Measurements from ENCODE around the gene LRP1B.

Gene LRP1B

DNA sequence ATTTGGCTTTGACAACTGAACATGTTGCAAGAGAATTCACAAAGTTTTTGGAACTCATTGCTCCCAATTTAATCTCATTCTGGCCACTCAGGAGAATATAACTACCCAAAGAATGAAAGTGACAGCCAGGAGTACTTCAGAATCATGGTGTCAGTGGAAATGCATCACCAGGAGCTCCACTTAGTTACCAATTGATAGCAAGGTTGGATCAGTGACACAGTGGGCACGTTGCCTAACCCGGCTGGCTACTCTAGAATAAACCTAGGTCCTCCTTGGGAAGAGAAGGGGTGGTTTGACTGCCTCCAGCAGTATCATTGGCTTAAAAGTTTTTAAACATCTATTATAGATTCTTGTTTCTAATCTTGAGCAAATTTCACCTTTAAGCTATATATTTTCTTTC, 40.0 kb upstream of the LRP1B start:
- Histone ChIP-seq H2BK120ac (ENCODE audit: low read depth, low read length) (no peak overlapping the region), H2BK5ac (ENCODE audit: low read length) (no peak overlapping the region), H2AK5ac (ENCODE audit: low read length) (no peak overlapping the region), H2BK15ac (replicated peaks; ENCODE audit: low read depth) (no peak overlapping the region), H3K79me1 (ENCODE audit: low read length) (no peaks in the 10 kb centered on the region), H3K27me3 (ENCODE audit: insufficient read depth, low read length, poor library complexity) (no peaks in the 10 kb centered on the region), H4K5ac (ENCODE audit: low read length) (no peak overlapping the region), H3K4me1 (ENCODE audit: control insufficient read depth, low read depth, low read length) (no peaks in the 10 kb centered on the region), H3K4me2 (ENCODE audit: low read length) (no peak overlapping the region), H3K79me2 (ENCODE audit: control insufficient read depth, insufficient read depth, low read length) (no peaks in the 10 kb centered on the region), H3K23ac (ENCODE audit: low read length) (no peak overlapping the region), H3K36me3 (ENCODE audit: control insufficient read depth, insufficient read depth, low read length) (no peaks in the 10 kb centered on the region), H4K8ac (ENCODE audit: low read depth, low read length) (no peak overlapping the region), H3K56ac (ENCODE audit: low read length) (no peak overlapping the region), H3K4me3 (ENCODE audit: low read length) (no peak overlapping the region), H3K9ac (ENCODE audit: low read length) (no peak overlapping the region), H3K27ac (ENCODE audit: low read depth, low read length) (no peak overlapping the region), H3K18ac (ENCODE audit: low read length) (no peak overlapping the region), H3K4ac (ENCODE audit: low read depth, low read length) (no peak overlapping the region)
- no CpG with 5 or more reads among the region's 2 CpGs for WGBS (ENCODE audit: extremely low coverage, insufficient coverage, low lambda C conversion rate)
- no peak for DNase-seq

DNA sequence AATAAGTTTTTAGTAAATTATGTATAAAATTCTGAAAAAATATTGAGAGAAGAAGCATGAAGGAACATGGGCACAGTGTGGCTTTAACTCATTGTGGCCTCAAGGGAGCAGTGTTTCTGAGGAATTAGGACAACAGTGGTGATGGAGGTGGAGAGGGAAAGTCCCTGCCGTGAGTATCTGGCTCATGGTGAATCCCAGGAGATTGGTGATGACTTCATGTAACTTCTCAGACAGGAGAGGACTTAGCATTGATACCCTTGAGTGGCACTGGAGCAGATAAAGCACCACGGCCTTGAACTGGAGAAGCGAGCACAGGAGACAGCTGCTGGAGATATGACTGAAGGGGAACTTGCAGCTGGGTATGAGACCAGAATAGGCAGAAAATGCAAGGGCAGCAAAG, 35.0 kb upstream of the LRP1B start:
- Histone ChIP-seq H2BK5ac (ENCODE audit: low read length) (no peak overlapping the region), H3K79me1 (ENCODE audit: low read length) (no peaks in the 10 kb centered on the region), H3K79me2 (ENCODE audit: control insufficient read depth, insufficient read depth, low read length) (no peaks in the 10 kb centered on the region), H3K9ac (ENCODE audit: low read length) (no peak overlapping the region), H4K8ac (ENCODE audit: low read depth, low read length) (no peak overlapping the region), H3K27ac (ENCODE audit: low read depth, low read length) (no peak overlapping the region), H2BK15ac (replicated peaks; ENCODE audit: low read depth) (no peak overlapping the region), H3K36me3 (ENCODE audit: control insufficient read depth, insufficient read depth, low read length) (no peaks in the 10 kb centered on the region), H2BK120ac (ENCODE audit: low read depth, low read length) (no peak overlapping the region), H3K18ac (ENCODE audit: low read length) (no peak overlapping the region), H3K4me1 (ENCODE audit: control insufficient read depth, low read depth, low read length) (no peaks in the 10 kb centered on the region), H3K4ac (ENCODE audit: low read depth, low read length) (no peak overlapping the region), H3K27me3 (ENCODE audit: insufficient read depth, low read length, poor library complexity) (no peaks in the 10 kb centered on the region), H4K5ac (ENCODE audit: low read length) (no peak overlapping the region), H2AK5ac (ENCODE audit: low read length) (no peak overlapping the region), H3K23ac (ENCODE audit: low read length) (no peak overlapping the region), H3K4me2 (ENCODE audit: low read length) (no peak overlapping the region), H3K4me3 (ENCODE audit: low read length) (no peak overlapping the region), H3K56ac (ENCODE audit: low read length) (no peak overlapping the region)
- no CpG with 5 or more reads among the region's 3 CpGs for WGBS (ENCODE audit: extremely low coverage, insufficient coverage, low lambda C conversion rate)
- peak; percentile 87 for DNase-seq

DNA sequence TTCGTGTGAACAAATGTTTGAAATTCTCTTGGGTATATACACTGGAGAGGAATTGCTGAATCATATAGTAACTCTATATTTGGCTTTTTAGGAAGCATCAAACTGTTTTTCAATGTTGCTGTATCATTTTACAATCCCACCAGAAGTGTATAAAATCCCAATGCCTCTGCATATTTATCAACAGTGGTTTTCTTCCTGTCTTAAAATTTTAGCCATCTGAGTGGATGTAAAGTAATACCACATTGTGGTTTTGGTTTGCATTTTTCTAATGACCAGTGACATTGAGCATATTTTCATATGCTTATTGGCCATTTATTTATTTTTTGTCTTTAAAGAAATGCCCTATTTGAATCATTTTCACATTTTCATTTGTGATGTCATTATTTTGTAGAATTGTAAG, 22.8 kb upstream of the LRP1B start:
- DNase-seq: no peak
- Histone ChIP-seq H3K27ac (ENCODE audit: low read depth, low read length) (no peak overlapping the region), H3K23ac (ENCODE audit: low read length) (no peak overlapping the region), H3K18ac (ENCODE audit: low read length) (no peak overlapping the region), H2AK5ac (ENCODE audit: low read length) (no peak overlapping the region), H3K79me2 (ENCODE audit: control insufficient read depth, insufficient read depth, low read length) (no peaks in the 10 kb centered on the region), H3K4ac (ENCODE audit: low read depth, low read length) (no peak overlapping the region), H2BK15ac (replicated peaks; ENCODE audit: low read depth) (no peak overlapping the region), H3K27me3 (ENCODE audit: insufficient read depth, low read length, poor library complexity) (no peaks in the 10 kb centered on the region), H3K4me2 (ENCODE audit: low read length) (no peak overlapping the region), H2BK120ac (ENCODE audit: low read depth, low read length) (no peak overlapping the region), H3K4me1 (ENCODE audit: control insufficient read depth, low read depth, low read length) (no peaks in the 10 kb centered on the region), H3K4me3 (ENCODE audit: low read length) (no peak overlapping the region), H3K36me3 (ENCODE audit: control insufficient read depth, insufficient read depth, low read length) (no peaks in the 10 kb centered on the region), H4K8ac (ENCODE audit: low read depth, low read length) (no peak overlapping the region), H3K56ac (ENCODE audit: low read length) (no peak overlapping the region), H3K9ac (ENCODE audit: low read length) (no peak overlapping the region), H3K79me1 (ENCODE audit: low read length) (no peaks in the 10 kb centered on the region), H4K5ac (ENCODE audit: low read length) (no peak overlapping the region), H2BK5ac (ENCODE audit: low read length) (no peak overlapping the region)
- no CpG with 5 or more reads among the region's 1 CpG for WGBS (ENCODE audit: extremely low coverage, insufficient coverage, low lambda C conversion rate)

DNA sequence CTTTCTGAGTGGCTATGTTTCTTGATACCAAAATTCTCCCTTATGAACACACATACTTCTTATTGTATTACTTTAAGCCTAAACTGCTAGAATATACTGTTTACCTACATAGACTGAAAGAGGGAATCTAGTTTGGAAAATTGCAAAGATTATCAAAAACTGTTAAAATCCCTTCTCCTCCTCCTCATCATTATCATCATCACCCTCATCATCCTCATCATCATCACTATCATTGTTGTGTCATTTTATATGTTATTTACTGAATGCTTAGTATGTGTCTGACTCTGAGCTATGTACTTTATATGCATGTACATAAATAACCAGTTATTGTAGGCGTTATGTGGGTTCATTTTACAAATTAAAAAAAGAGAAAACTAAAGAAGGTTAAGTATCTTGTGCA, 19.6 kb upstream of the LRP1B start:
- Histone ChIP-seq H3K79me2 (ENCODE audit: control insufficient read depth, insufficient read depth, low read length) (no peaks in the 10 kb centered on the region), H3K4me2 (ENCODE audit: low read length) (no peak overlapping the region), H2BK120ac (ENCODE audit: low read depth, low read length) (no peak overlapping the region), H3K4me1 (ENCODE audit: control insufficient read depth, low read depth, low read length) (no peaks in the 10 kb centered on the region), H4K8ac (ENCODE audit: low read depth, low read length) (no peak overlapping the region), H3K27ac (ENCODE audit: low read depth, low read length) (no peak overlapping the region), H3K18ac (ENCODE audit: low read length) (no peak overlapping the region), H3K23ac (ENCODE audit: low read length) (no peak overlapping the region), H2BK5ac (ENCODE audit: low read length) (no peak overlapping the region), H3K27me3 (ENCODE audit: insufficient read depth, low read length, poor library complexity) (no peaks in the 10 kb centered on the region), H3K4ac (ENCODE audit: low read depth, low read length) (no peak overlapping the region), H2AK5ac (ENCODE audit: low read length) (no peak overlapping the region), H3K56ac (ENCODE audit: low read length) (no peak overlapping the region), H3K79me1 (ENCODE audit: low read length) (no peaks in the 10 kb centered on the region), H4K5ac (ENCODE audit: low read length) (no peak overlapping the region), H3K4me3 (ENCODE audit: low read length) (no peak overlapping the region), H2BK15ac (replicated peaks; ENCODE audit: low read depth) (no peak overlapping the region), H3K9ac (ENCODE audit: low read length) (no peak overlapping the region), H3K36me3 (ENCODE audit: control insufficient read depth, insufficient read depth, low read length) (no peaks in the 10 kb centered on the region)
- no CpG with 5 or more reads among the region's 1 CpG for WGBS (ENCODE audit: extremely low coverage, insufficient coverage, low lambda C conversion rate)
- no peak for DNase-seq

DNA sequence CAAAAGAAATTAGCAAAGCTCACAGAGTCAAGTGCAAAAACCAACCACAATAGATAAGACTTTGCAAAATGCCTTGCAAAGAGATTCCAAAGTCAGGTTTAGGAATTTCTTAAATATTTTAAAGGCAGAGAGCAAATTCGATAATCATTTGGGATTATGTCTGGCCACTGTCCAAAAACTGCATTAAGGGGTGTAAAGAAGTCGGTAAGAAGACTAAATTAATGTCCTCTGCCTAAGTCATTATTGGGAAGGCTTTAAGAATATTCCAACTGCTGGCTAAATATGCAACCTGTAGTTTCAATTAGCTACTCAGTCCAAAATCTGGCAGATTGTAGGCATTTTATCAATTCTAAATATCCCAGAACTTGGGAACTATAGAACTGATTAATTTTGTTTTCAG, 13.7 kb upstream of the LRP1B start:
- no peak overlapping the region for H2BK5ac ChIP-seq (ENCODE audit: low read length)
- no peaks in the 10 kb centered on the region for H3K36me3 ChIP-seq (ENCODE audit: control insufficient read depth, insufficient read depth, low read length)
- H2BK15ac ChIP-seq (replicated peaks; ENCODE audit: low read depth): no peak overlapping the region
- no peak overlapping the region for H3K9ac ChIP-seq (ENCODE audit: low read length)
- no peak overlapping the region for H2AK5ac ChIP-seq (ENCODE audit: low read length)
- H2BK120ac ChIP-seq (ENCODE audit: low read depth, low read length): no peak overlapping the region
- H3K27ac ChIP-seq (ENCODE audit: low read depth, low read length): no peak overlapping the region
- no peak overlapping the region for H3K4me2 ChIP-seq (ENCODE audit: low read length)
- DNase-seq: no peak
- no peaks in the 10 kb centered on the region for H3K79me2 ChIP-seq (ENCODE audit: control insufficient read depth, insufficient read depth, low read length)
- no peak overlapping the region for H3K4me3 ChIP-seq (ENCODE audit: low read length)
- no peaks in the 10 kb centered on the region for H3K27me3 ChIP-seq (ENCODE audit: insufficient read depth, low read length, poor library complexity)
- H3K4ac ChIP-seq (ENCODE audit: low read depth, low read length): no peak overlapping the region
- H3K79me1 ChIP-seq (ENCODE audit: low read length): no peaks in the 10 kb centered on the region
- H4K8ac ChIP-seq (ENCODE audit: low read depth, low read length): no peak overlapping the region
- no peak overlapping the region for H3K56ac ChIP-seq (ENCODE audit: low read length)
- no peak overlapping the region for H4K5ac ChIP-seq (ENCODE audit: low read length)
- H3K23ac ChIP-seq (ENCODE audit: low read length): no peak overlapping the region
- H3K4me1 ChIP-seq (ENCODE audit: control insufficient read depth, low read depth, low read length): no peaks in the 10 kb centered on the region
- H3K18ac ChIP-seq (ENCODE audit: low read length): no peak overlapping the region
- WGBS (ENCODE audit: extremely low coverage, insufficient coverage, low lambda C conversion rate): no CpG with 5 or more reads among the region's 2 CpGs

DNA sequence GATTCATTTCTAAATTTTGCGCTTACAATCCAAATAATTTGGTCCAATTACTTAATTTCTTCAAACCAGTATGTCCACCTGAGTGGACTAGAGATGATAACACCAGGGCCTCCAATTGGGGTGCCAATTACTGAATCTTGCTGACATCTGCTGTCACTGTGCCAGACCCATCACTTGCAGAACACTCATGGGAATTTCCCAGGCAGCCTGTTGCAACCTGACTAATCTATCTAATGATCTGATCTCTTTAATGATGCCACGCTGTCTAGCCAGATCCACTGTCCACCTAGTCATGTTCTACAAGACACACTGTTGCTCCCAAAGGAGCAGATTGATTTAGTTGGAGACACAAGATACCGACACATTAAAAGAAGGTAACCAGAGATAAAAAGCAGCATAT, 11.8 kb upstream of the LRP1B start:
- Histone ChIP-seq H2BK15ac (replicated peaks; ENCODE audit: low read depth) (no peak overlapping the region), H4K5ac (ENCODE audit: low read length) (no peak overlapping the region), H3K4me3 (ENCODE audit: low read length) (no peak overlapping the region), H3K36me3 (ENCODE audit: control insufficient read depth, insufficient read depth, low read length) (no peaks in the 10 kb centered on the region), H3K79me1 (ENCODE audit: low read length) (no peaks in the 10 kb centered on the region), H3K9ac (ENCODE audit: low read length) (no peak overlapping the region), H3K4ac (ENCODE audit: low read depth, low read length) (no peak overlapping the region), H3K79me2 (ENCODE audit: control insufficient read depth, insufficient read depth, low read length) (no peaks in the 10 kb centered on the region), H3K4me2 (ENCODE audit: low read length) (no peak overlapping the region), H3K27me3 (ENCODE audit: insufficient read depth, low read length, poor library complexity) (no peaks in the 10 kb centered on the region), H3K56ac (ENCODE audit: low read length) (no peak overlapping the region), H2BK120ac (ENCODE audit: low read depth, low read length) (no peak overlapping the region), H3K4me1 (ENCODE audit: control insufficient read depth, low read depth, low read length) (no peaks in the 10 kb centered on the region), H4K8ac (ENCODE audit: low read depth, low read length) (no peak overlapping the region), H2AK5ac (ENCODE audit: low read length) (no peak overlapping the region), H3K18ac (ENCODE audit: low read length) (no peak overlapping the region), H3K27ac (ENCODE audit: low read depth, low read length) (no peak overlapping the region), H3K23ac (ENCODE audit: low read length) (no peak overlapping the region), H2BK5ac (ENCODE audit: low read length) (no peak overlapping the region)
- no peak for DNase-seq
- no CpG with 5 or more reads among the region's 3 CpGs for WGBS (ENCODE audit: extremely low coverage, insufficient coverage, low lambda C conversion rate)
